Measurements from ENCODE around the gene PPP4R1. TPM values are rescaled to one million over a fixed set of nuclear protein-coding genes. Genes with fewer than 3 reads are reported as not detected.
"Not testable (repeated sequence)": the region's sequence is repeated elsewhere in the genome, so short reads cannot be mapped to it uniquely, and the experiment has no call there.

PPP4R1 gene
- total RNA-seq, 2 experiments from 2014 or later = 23.0 to 23.6 TPM

DNA sequence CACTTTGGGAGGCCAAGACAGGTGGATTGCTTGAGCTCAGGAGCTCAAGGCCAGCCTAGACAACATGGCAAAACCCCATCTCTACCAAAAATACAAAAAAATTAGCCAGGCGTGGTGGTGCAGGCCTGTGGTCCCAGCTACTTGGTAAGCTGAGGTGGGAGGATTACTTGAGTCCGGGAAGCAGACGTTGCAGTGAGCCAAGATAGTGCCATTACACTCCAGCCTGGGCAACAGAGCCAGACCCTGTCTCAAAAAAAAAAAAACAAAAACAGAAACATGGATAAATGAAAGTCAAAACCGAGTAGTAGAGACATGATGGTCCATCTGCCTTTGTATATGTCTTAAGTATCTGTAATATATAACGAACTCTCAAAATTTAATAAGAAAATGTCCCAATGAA is 7.2 kb downstream of the PPP4R1 start:
- H3K4me1 Mint-ChIP-seq (ENCODE audit: low read depth) = peaks cover 30% of the 10 kb centered on the region
- CTCF ChIA-PET; DNase-seq; H3K9me3 Mint-ChIP-seq; H3K4me3 Mint-ChIP-seq; H3K27me3 Mint-ChIP-seq (ENCODE audit: low read depth); intact Hi-C loops (cut with micrococcal nuclease); H3K36me3 Mint-ChIP-seq (ENCODE audit: low read depth); H3K27ac Mint-ChIP-seq: not testable (repeated sequence)

DNA sequence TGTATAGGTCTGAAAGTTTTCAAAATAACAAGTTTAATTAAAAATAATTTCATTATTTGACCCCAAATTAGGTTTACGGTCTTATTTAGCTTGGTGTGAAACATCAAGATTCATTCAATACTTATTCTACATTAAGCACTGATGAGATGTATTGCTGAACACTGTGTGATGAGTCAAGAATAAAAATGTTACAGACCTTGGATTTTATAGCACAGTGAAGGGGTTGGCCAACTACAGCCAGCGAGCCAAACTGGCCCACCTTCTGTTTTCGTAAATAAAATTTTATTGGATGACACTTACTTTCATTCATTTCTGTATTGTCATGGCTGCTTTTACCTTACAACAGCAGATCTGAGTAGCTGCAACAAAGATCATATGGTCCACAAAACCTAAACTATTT is 8.3 kb downstream of the PPP4R1 start:
- Mint-ChIP-seq H3K27ac (no peak overlapping the region), H3K27me3 (ENCODE audit: low read depth) (no peaks in the 10 kb centered on the region), H3K4me1 (ENCODE audit: low read depth) (peaks cover 26% of the 10 kb centered on the region), H3K4me3 (no peak overlapping the region), H3K9me3 (peaks cover 5% of the 10 kb centered on the region), H3K36me3 (ENCODE audit: low read depth) (peaks cover 6% of the 10 kb centered on the region)
- CTCF ChIA-PET = interaction anchor here (1.3 kb wide), 1 partner anchor 31 kb away, joined by 3 read pairs; no protein-coding TSS in a partner anchor
- no peak for DNase-seq
- intact Hi-C loops (cut with micrococcal nuclease) = no loop called here

DNA sequence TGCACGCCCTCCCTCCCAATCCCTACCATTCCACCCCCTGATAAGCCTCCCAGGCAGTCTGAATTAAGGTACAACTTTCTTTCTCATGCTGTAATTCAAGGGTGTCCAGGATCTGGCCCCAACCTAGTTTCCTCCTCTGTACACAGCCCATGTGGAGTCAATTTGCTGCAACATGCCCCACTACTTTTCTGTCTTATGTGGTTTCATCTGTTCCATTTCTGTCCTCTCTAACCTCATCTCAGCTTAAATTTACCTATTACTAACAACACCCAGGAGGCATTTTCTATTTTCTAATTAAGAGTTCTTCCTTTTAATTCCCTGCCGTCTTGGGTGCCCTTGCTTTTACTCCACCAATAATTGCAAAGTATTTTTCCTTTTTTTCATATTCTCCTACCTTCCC is 10.0 kb downstream of the PPP4R1 start:
- no peaks in the 10 kb centered on the region for H3K27me3 Mint-ChIP-seq (ENCODE audit: low read depth)
- intact Hi-C loops (cut with micrococcal nuclease) = no loop called here
- no peak overlapping the region for H3K4me3 Mint-ChIP-seq
- peaks cover 20% of the 10 kb centered on the region for H3K4me1 Mint-ChIP-seq (ENCODE audit: low read depth)
- H3K9me3 Mint-ChIP-seq = peaks cover 12% of the 10 kb centered on the region
- CTCF ChIA-PET = no interaction called here
- no peak overlapping the region for H3K27ac Mint-ChIP-seq
- no peak for DNase-seq
- peaks cover 13% of the 10 kb centered on the region for H3K36me3 Mint-ChIP-seq (ENCODE audit: low read depth)

DNA sequence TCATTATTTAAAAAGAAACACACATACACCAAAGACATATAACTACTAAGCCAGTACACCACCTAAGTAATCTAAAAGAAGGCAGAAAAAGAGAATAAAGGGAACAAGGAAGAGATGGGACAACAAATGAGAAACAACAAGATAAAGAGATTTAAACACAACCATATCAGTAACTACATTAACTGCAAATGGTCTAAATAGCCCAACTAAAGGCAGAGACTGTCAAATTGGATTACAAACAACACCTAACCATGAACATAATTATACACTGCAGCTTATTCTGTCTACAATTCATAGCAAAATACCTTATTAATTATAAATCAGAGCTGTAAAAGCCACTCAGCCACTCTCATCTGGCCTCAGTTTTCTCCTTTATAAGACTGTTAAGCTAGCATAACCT is 15.0 kb downstream of the PPP4R1 start:
- Mint-ChIP-seq H3K27ac (no peak overlapping the region), H3K36me3 (ENCODE audit: low read depth) (peaks cover 28% of the 10 kb centered on the region), H3K27me3 (ENCODE audit: low read depth) (no peaks in the 10 kb centered on the region), H3K4me1 (ENCODE audit: low read depth) (peaks cover 22% of the 10 kb centered on the region), H3K9me3 (peaks cover 23% of the 10 kb centered on the region), H3K4me3 (no peak overlapping the region)
- intact Hi-C loops (cut with micrococcal nuclease) = no loop called here
- CTCF ChIA-PET = interaction anchor here (1.3 to 1.4 kb wide), 2 partner anchors 13 to 17 kb away, joined by 4 to 6 read pairs; no protein-coding TSS in a partner anchor
- no peak for DNase-seq

DNA sequence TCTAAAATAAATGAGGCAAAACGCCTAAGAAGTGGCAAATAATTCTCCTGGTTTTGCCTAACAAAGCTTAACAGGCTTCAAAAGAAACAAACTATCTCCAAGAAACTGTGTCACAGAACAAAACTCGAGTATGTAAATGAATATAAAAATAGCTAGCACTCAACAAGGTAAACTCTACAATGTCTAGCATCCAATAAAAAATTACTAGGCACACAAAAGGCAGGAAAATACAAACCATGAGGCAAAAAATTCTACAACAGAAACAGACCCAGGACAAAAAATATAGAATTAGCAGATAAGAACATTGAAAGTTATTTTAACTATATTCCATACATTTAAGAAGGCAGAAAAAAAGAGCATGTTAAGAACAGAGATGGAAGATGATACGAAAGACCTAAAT is 16.8 kb downstream of the PPP4R1 start:
- intact Hi-C loops (cut with micrococcal nuclease) = loop anchor here (2.0 kb wide), 1 partner anchor 15 kb away; no protein-coding TSS in a partner anchor
- CTCF ChIA-PET = interaction anchor here (1.0 kb wide), 1 partner anchor 13 kb away, joined by 3 read pairs; no protein-coding TSS in a partner anchor

DNA sequence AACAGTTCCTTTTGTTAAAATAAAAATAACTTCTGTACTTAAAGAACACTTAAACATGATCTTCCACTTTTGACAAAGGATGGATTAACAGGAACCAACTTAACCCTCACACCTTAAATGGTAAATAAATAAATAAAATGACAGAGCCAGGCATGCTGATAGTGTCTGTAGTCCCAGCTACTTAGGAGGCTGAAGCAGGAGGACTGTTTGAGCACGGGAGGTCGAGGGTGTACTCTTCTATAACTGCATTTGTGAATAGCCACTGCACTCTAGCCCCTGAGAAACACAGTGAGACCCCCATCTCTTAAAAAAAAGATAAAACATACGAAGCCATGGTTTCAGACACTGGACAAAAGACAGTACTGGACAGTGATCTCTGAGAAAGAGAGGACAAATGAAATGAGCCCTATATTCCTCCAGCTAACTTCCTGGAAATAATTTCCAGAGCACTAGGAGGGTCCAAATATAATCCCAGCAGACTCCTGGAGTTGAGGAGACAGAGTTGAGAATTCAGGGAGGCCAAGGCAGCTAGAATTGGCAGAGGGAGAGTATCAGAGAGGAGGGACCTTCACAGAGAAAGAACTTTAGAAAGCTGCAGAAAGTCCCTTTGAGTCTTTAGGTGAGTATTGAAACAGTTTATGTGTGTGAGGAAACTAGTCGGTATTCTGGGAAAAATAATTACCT is 17.4 kb downstream of the PPP4R1 start:
- peak overlapping the region; percentile 10 for H3K27ac Mint-ChIP-seq
- no peak for DNase-seq
- H3K36me3 Mint-ChIP-seq (ENCODE audit: low read depth) = peaks cover 33% of the 10 kb centered on the region
- H3K4me3 Mint-ChIP-seq = no peak overlapping the region
- peaks cover 23% of the 10 kb centered on the region for H3K9me3 Mint-ChIP-seq
- H3K27me3 Mint-ChIP-seq (ENCODE audit: low read depth) = no peaks in the 10 kb centered on the region
- intact Hi-C loops (cut with micrococcal nuclease) = loop anchor here (2.0 kb wide), 1 partner anchor 16 kb away; no protein-coding TSS in a partner anchor
- H3K4me1 Mint-ChIP-seq (ENCODE audit: low read depth) = peaks cover 22% of the 10 kb centered on the region
- CTCF ChIA-PET = interaction anchor here (1.0 kb wide), 1 partner anchor 14 kb away, joined by 3 read pairs; no protein-coding TSS in a partner anchor

More for the DNA sequence above, 16.8 kb downstream of the PPP4R1 start:
- H3K36me3 Mint-ChIP-seq (ENCODE audit: low read depth) = peaks cover 30% of the 10 kb centered on the region
- no peak overlapping the region for H3K27ac Mint-ChIP-seq
- DNase-seq = no peak
- H3K4me1 Mint-ChIP-seq (ENCODE audit: low read depth) = peaks cover 22% of the 10 kb centered on the region
- H3K9me3 Mint-ChIP-seq = peaks cover 23% of the 10 kb centered on the region
- H3K27me3 Mint-ChIP-seq (ENCODE audit: low read depth) = no peaks in the 10 kb centered on the region
- H3K4me3 Mint-ChIP-seq = no peak overlapping the region

DNA sequence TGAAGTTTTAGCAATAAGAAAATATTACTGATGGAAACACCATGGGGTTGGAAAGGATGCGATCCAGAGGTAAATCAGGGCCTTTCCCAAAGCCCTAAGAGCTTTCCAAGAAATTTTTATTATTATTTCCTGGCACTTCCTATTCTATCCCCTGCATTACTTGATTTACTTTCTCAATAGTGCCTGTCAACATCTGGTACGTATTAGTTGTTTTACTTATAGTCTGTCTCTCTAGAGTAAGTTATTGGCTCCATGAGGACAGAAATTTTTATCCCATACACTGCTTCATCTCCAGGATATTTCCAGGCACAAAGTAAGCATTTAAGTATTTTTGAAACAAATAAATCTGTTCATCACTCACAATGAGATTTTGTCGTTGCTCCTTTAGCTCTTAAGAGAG is 18.1 kb downstream of the PPP4R1 start:
- DNase-seq = no peak
- peaks cover 33% of the 10 kb centered on the region for H3K36me3 Mint-ChIP-seq (ENCODE audit: low read depth)
- H3K4me1 Mint-ChIP-seq (ENCODE audit: low read depth) = peaks cover 22% of the 10 kb centered on the region
- H3K9me3 Mint-ChIP-seq = peaks cover 21% of the 10 kb centered on the region
- no peak overlapping the region for H3K4me3 Mint-ChIP-seq
- CTCF ChIA-PET = no interaction called here
- intact Hi-C loops (cut with micrococcal nuclease) = loop anchor here (2.0 kb wide), 1 partner anchor 17 kb away; no protein-coding TSS in a partner anchor
- no peak overlapping the region for H3K27ac Mint-ChIP-seq
- H3K27me3 Mint-ChIP-seq (ENCODE audit: low read depth) = no peaks in the 10 kb centered on the region

DNA sequence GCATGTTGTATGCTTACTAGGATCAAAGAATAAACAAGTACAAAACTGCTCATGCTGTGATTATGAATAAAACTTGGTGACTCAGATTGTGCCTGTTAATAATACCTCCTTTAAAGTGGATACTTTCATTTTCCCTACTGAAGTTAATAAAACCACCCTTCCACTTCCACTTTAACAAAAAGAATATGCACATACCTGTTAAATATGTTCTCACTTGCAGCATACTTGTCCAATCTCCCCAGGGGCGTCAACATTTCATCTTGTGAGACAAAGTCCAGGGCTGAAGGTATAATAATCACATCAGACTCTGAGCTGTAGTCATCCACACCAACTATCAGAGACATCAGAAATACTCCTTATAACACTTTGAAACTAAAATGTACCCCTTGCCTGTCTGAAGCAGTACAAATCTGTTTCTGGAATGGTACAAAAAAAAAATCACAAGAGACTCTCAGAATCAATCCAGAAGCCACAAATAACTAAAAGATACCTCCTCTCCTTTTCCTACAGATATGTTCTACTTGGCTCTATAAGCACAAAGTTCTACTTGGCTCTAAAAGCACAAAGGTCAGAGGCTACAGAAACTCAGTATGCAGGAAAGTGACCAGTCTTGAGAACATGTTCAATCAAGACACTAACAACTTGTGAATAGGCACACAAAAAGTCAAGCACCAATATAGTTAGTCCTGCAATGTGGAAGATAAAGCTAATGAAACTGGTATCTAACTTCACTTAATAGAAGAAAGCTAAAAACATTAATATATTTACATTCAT is 19.3 kb downstream of the PPP4R1 start:
- DNase-seq = no peak
- no peaks in the 10 kb centered on the region for H3K27me3 Mint-ChIP-seq (ENCODE audit: low read depth)
- intact Hi-C loops (cut with micrococcal nuclease) = no loop called here
- peaks cover 22% of the 10 kb centered on the region for H3K4me1 Mint-ChIP-seq (ENCODE audit: low read depth)
- H3K36me3 Mint-ChIP-seq (ENCODE audit: low read depth) = peaks cover 26% of the 10 kb centered on the region
- CTCF ChIA-PET = no interaction called here
- no peak overlapping the region for H3K27ac Mint-ChIP-seq
- H3K9me3 Mint-ChIP-seq = peaks cover 12% of the 10 kb centered on the region
- no peak overlapping the region for H3K4me3 Mint-ChIP-seq

DNA sequence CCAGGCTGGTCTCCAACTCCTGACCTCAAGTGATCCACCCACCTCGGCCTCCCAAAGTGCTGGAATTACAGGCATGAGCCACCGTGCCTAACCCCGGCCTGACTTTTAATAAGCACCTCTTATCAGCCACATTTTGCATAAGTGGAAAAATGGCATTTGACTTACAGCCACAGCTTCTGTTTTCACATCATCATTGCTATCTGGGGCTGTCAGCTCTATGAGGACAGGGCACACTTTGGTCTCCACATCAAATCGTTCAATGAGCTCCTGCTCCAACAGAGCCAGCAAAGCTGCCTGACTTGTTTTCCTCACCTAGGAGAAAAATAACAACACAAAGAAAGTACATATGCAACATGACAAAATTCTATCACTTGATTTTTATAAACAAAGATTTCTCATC is 26.4 kb downstream of the PPP4R1 start:
- Mint-ChIP-seq H3K4me1 (ENCODE audit: low read depth) (no peaks in the 10 kb centered on the region), H3K4me3 (no peak overlapping the region), H3K27ac (no peak overlapping the region), H3K9me3 (no peaks in the 10 kb centered on the region), H3K36me3 (ENCODE audit: low read depth) (peaks cover 32% of the 10 kb centered on the region), H3K27me3 (ENCODE audit: low read depth) (no peaks in the 10 kb centered on the region)
- intact Hi-C loops (cut with micrococcal nuclease) = no loop called here
- CTCF ChIA-PET = no interaction called here
- DNase-seq = no peak

DNA sequence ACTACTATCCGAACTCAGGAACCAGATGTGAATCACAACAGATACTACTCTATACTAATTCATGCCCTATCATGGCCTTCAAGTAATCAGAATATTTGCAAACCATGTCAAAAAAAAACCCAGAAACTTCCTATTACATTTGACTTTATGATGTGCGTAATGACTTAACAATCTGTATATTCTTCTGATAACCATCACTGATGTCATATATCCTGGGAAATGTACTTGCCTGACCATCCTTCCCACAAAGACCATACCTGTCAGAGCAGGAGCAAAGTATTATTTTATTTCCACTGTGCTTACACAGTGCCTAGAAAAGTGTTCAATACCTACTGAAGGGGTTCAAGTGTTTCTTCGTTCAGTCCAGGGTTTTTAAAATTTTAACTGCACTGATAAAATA is 27.5 kb downstream of the PPP4R1 start:
- no peak for DNase-seq
- Mint-ChIP-seq H3K4me3 (no peak overlapping the region), H3K4me1 (ENCODE audit: low read depth) (no peaks in the 10 kb centered on the region), H3K27me3 (ENCODE audit: low read depth) (no peaks in the 10 kb centered on the region), H3K27ac (no peak overlapping the region), H3K9me3 (no peaks in the 10 kb centered on the region), H3K36me3 (ENCODE audit: low read depth) (peaks cover 37% of the 10 kb centered on the region)
- intact Hi-C loops (cut with micrococcal nuclease) = no loop called here
- CTCF ChIA-PET = no interaction called here

DNA sequence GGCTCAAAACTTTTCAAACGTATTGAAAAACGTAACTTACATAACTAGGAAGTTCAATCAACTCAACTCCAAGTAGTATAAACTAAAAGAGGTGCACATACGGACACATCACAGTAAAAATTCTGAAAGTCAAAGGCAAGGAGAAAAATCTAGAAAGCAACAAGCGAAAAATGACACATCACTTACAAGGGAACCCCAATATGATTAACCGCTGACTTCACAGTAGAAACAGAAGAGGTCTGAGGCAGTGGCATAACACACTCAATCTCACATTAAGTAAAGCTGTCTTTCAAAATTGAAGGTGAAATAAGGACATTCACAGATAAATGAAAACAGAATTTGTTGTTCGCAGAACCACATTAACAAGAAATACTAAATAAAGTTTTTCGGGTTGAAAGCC is 32.7 kb downstream of the PPP4R1 start:
- H3K9me3 Mint-ChIP-seq = no peaks in the 10 kb centered on the region

DNA sequence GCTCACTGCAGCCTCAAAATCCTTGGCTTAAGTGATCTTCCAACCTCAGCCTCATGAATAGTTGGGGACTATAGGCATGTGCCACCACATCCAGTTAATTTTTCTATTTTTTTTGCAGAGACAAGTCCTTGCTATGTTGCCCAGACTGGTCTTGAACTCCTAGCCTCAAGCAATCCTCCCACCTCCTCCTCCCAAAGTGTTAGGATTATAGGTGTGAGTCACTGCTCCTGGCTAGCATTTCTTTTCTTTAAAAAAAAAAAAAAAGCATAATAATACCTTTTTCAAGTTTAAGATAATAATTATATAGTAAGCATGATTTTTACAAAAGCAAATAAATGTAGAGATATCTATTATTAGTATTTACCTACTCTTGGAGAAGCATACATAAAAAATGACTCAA is 36.1 kb downstream of the PPP4R1 start:
- Mint-ChIP-seq H3K4me1 (ENCODE audit: low read depth) (no peaks in the 10 kb centered on the region), H3K9me3 (no peaks in the 10 kb centered on the region), H3K36me3 (ENCODE audit: low read depth) (peaks cover 29% of the 10 kb centered on the region), H3K27me3 (ENCODE audit: low read depth) (no peaks in the 10 kb centered on the region), H3K4me3 (no peak overlapping the region), H3K27ac (no peak overlapping the region)
- CTCF ChIA-PET = no interaction called here
- no peak for DNase-seq
- intact Hi-C loops (cut with micrococcal nuclease) = no loop called here

More for the DNA sequence above, 32.7 kb downstream of the PPP4R1 start:
- H3K27me3 Mint-ChIP-seq (ENCODE audit: low read depth) = no peaks in the 10 kb centered on the region
- H3K27ac Mint-ChIP-seq = no peak overlapping the region
- intact Hi-C loops (cut with micrococcal nuclease) = no loop called here
- DNase-seq = no peak
- H3K4me3 Mint-ChIP-seq = no peak overlapping the region
- peaks cover 36% of the 10 kb centered on the region for H3K36me3 Mint-ChIP-seq (ENCODE audit: low read depth)
- no peaks in the 10 kb centered on the region for H3K4me1 Mint-ChIP-seq (ENCODE audit: low read depth)
- CTCF ChIA-PET = no interaction called here

DNA sequence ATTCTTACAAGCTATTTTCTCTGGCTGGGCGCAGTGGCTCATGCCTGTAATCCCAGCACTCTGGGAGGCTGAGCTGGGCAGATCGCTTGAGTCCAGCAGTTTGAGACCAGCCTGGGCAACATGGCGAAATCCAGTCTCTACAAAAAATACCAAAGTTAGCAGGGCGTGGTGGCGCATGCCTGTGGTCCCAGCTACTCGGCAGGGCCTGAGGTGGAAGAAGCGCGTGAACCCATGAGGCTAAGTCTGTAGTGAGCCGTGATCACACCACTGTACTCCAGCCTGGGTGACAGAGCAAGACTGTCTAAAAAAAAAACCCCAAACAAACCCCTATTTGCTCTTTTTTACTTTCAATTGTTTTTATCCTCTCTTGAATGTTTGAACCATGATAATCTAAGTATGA is 37.0 kb downstream of the PPP4R1 start:
- Mint-ChIP-seq H3K9me3 (no peaks in the 10 kb centered on the region), H3K4me3 (no peak overlapping the region), H3K4me1 (ENCODE audit: low read depth) (no peaks in the 10 kb centered on the region), H3K27me3 (ENCODE audit: low read depth) (no peaks in the 10 kb centered on the region), H3K36me3 (ENCODE audit: low read depth) (peaks cover 22% of the 10 kb centered on the region), H3K27ac (no peak overlapping the region)
- intact Hi-C loops (cut with micrococcal nuclease) = no loop called here
- CTCF ChIA-PET = no interaction called here
- DNase-seq = no peak
